SK-N-SH treated with all-trans-retinoic acid at 6 μM for 48 hours (cell line): ENCODE results near the gene ITGA8.

Experiments used
- ATAC-seq: fragments of 200-7000 bp; cut with Tn5 transposase; 3 replicates; pipeline ENCODE4 v1.9.1; 2020; ENCODE audit warnings: mild to moderate bottlenecking, moderate library complexity
- ARNTL ChIP-seq: fragments of 450-650 bp; formaldehyde crosslinking; IDR thresholded peaks from 2 replicates; pipeline ENCODE4 v1.5.0; 2020; ENCODE audit warnings: low read depth, mild to moderate bottlenecking, moderate library complexity, borderline replicate concordance
- BACH2 ChIP-seq: fragments of 250-450 bp; sonication (Bioruptor Pico); IDR thresholded peaks from 2 replicates; pipeline ENCODE4 v1.9.0; 2021; ENCODE audit warnings: mild to moderate bottlenecking, borderline replicate concordance
- CREB5 ChIP-seq: fragments of 250-450 bp; sonication (Bioruptor Pico); IDR thresholded peaks from 2 replicates; pipeline ENCODE4 v1.5.1; 2020; ENCODE audit warnings: low read depth, mild to moderate bottlenecking, moderate library complexity
- CSDC2 ChIP-seq: fragments of 250-450 bp; sonication (Bioruptor Pico); IDR thresholded peaks from 2 replicates; pipeline ENCODE4 v1.5.0; 2020; ENCODE audit warnings: mild to moderate bottlenecking, moderate library complexity
- CSRNP3 ChIP-seq: fragments of 250-450 bp; sonication (Bioruptor Pico); IDR thresholded peaks from 2 replicates; pipeline ENCODE4 v1.5.1; 2021; ENCODE audit warnings: mild to moderate bottlenecking, moderate library complexity
- ESRRG ChIP-seq: fragments of 250-450 bp; sonication (Bioruptor Pico); IDR thresholded peaks from 2 replicates; pipeline ENCODE4 v1.6.1; 2021; ENCODE audit warnings: mild to moderate bottlenecking
- GLIS3 ChIP-seq: fragments of 250-450 bp; sonication (Bioruptor Pico); IDR thresholded peaks from 2 replicates; pipeline ENCODE4 v1.5.0; 2020; ENCODE audit warnings: mild to moderate bottlenecking, moderate library complexity
- ISL1 ChIP-seq: fragments of 250-450 bp; sonication (Bioruptor Pico); IDR thresholded peaks from 2 replicates; pipeline ENCODE4 v2.1.2; 2022; ENCODE audit warnings: mild to moderate bottlenecking, moderate library complexity
- OSR1 ChIP-seq: fragments of 250-450 bp; sonication (Bioruptor Pico); IDR thresholded peaks from 2 replicates; pipeline ENCODE4 v1.8.0; 2022; ENCODE audit warnings: moderate library complexity, mild to moderate bottlenecking, inconsistent platforms
- PPARA ChIP-seq: fragments of 250-450 bp; sonication (Bioruptor Pico); IDR thresholded peaks from 2 replicates; pipeline ENCODE4 v1.5.0; 2020; ENCODE audit warnings: mild to moderate bottlenecking, borderline replicate concordance
- RARB ChIP-seq: fragments of 250-450 bp; sonication (Bioruptor Pico); IDR thresholded peaks from 2 replicates; pipeline ENCODE4 v1.8.0; 2021; ENCODE audit warnings: mild to moderate bottlenecking, moderate library complexity
- SNAI2 ChIP-seq: fragments of 250-450 bp; sonication (Bioruptor Pico); IDR thresholded peaks from 2 replicates; pipeline ENCODE4 v1.5.0; 2020; ENCODE audit warnings: mild to moderate bottlenecking, moderate library complexity
- TCF4 ChIP-seq: fragments of 250-450 bp; sonication (Bioruptor Pico); IDR thresholded peaks from 2 replicates; pipeline ENCODE4 v1.8.0; 2021; ENCODE audit warnings: mild to moderate bottlenecking, moderate library complexity, borderline replicate concordance
- TOX ChIP-seq: fragments of 250-450 bp; sonication (Bioruptor Pico); IDR thresholded peaks from 2 replicates; pipeline ENCODE4 v1.8.0; 2021; ENCODE audit warnings: mild to moderate bottlenecking, moderate library complexity, borderline replicate concordance
- ZC3H10 ChIP-seq: fragments of 250-450 bp; sonication (Bioruptor Pico); IDR thresholded peaks from 2 replicates; pipeline ENCODE4 v1.5.1; 2021; ENCODE audit warnings: mild to moderate bottlenecking, moderate library complexity
- ZFP30 ChIP-seq: fragments of 450-650 bp; formaldehyde crosslinking; IDR thresholded peaks from 2 replicates; pipeline ENCODE4 v1.5.0; 2022; ENCODE audit warnings: mild to moderate bottlenecking, moderate library complexity
- ZNF565 ChIP-seq: fragments of 450-650 bp; formaldehyde crosslinking; conservative IDR thresholded peaks from 2 replicates; pipeline ENCODE4 v1.5.0; 2020; ENCODE audit warnings: low read depth, mild to moderate bottlenecking, moderate library complexity
- ZNF70 ChIP-seq: fragments of 450-650 bp; formaldehyde crosslinking; IDR thresholded peaks from 2 replicates; pipeline ENCODE4 v1.5.0; 2020; ENCODE audit warnings: mild to moderate bottlenecking, moderate library complexity
- ZNF8 ChIP-seq: fragments of 450-650 bp; formaldehyde crosslinking; IDR thresholded peaks from 2 replicates; pipeline ENCODE4 v1.5.0; 2020; ENCODE audit warnings: mild to moderate bottlenecking, moderate library complexity
- TF ChIP-seq, protein P1 (sequence below): fragments of 250-450 bp; sonication (Bioruptor Pico); IDR thresholded peaks from 2 replicates; pipeline ENCODE4 v1.5.0; 2020; ENCODE audit warnings: mild to moderate bottlenecking, moderate library complexity

Gene ITGA8

DNA sequence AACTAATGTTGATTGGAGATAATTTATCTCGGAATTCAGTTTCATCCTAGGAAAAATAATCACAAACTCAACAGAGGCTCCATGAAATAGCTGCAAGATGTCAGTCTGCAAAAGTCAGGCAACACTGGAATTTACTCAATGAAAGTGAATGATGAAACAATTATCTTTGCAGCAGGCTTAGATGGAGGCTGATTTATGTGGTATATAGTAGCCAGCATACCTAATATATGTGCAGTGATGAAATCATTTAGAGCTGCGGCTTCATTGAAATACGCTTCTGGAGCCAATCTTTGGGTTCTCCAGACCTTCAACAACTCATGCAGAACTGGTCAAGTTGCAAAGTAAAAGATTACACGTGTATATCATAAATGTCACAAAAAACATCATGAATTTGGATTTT lies 113.3 kb downstream of the ITGA8 start:
- TF ChIP-seq OSR1, result no peak
- no peak for TF ChIP-seq CSDC2 (CRISPR knock-in tag)
- no peak for TF ChIP-seq SNAI2 (CRISPR knock-in tag)
- no peak for ATAC-seq

DNA sequence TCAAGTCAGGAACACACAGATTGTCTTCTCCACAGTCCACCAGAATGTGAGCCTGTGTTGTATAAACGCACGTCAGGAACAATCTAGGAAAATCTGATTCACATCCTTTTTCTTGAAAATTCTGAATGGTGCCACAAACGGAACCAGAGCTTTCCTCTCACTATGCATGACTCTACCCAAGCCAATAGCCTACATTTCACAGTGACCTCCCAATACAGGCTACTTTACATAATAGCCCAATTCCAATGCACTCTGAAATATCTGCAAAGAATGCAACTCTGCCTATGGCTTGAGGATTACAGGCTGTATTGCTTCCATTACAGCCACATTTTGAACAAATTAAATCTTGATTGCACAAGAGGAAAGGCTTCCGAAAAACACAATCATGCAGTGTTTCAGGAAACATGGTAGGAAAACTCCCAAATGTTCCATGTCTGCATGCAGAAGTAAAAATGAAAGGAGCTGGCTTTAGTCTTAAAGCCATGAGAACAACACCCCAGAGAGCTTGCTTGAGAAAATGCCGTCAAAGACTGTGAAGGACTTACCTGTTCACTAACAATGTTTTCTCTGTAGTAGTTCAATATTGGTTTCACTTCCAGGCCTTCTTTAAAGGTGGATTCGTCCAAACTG lies 113.9 kb downstream of the ITGA8 start:
- TF ChIP-seq ZNF8 (CRISPR knock-in tag), result no peak
- TF ChIP-seq ZFP30, result no peak
- no peak for TF ChIP-seq ZC3H10 (CRISPR knock-in tag)
- TF ChIP-seq CSRNP3 (CRISPR knock-in tag), result no peak
- TF ChIP-seq ARNTL (CRISPR knock-in tag), result no peak
- no peak for TF ChIP-seq RARB (CRISPR knock-in tag)
- TF ChIP-seq ESRRG (CRISPR knock-in tag), result no peak
- TF ChIP-seq SNAI2 (CRISPR knock-in tag), result no peak
- no peak for TF ChIP-seq GLIS3 (CRISPR knock-in tag)
- TF ChIP-seq TCF4 (CRISPR knock-in tag), result no peak
- no peak for TF ChIP-seq BACH2
- no peak for TF ChIP-seq OSR1
- no peak for TF ChIP-seq ZNF70 (CRISPR knock-in tag)
- TF ChIP-seq CSDC2 (CRISPR knock-in tag), result no peak
- TF ChIP-seq, protein P1, sequence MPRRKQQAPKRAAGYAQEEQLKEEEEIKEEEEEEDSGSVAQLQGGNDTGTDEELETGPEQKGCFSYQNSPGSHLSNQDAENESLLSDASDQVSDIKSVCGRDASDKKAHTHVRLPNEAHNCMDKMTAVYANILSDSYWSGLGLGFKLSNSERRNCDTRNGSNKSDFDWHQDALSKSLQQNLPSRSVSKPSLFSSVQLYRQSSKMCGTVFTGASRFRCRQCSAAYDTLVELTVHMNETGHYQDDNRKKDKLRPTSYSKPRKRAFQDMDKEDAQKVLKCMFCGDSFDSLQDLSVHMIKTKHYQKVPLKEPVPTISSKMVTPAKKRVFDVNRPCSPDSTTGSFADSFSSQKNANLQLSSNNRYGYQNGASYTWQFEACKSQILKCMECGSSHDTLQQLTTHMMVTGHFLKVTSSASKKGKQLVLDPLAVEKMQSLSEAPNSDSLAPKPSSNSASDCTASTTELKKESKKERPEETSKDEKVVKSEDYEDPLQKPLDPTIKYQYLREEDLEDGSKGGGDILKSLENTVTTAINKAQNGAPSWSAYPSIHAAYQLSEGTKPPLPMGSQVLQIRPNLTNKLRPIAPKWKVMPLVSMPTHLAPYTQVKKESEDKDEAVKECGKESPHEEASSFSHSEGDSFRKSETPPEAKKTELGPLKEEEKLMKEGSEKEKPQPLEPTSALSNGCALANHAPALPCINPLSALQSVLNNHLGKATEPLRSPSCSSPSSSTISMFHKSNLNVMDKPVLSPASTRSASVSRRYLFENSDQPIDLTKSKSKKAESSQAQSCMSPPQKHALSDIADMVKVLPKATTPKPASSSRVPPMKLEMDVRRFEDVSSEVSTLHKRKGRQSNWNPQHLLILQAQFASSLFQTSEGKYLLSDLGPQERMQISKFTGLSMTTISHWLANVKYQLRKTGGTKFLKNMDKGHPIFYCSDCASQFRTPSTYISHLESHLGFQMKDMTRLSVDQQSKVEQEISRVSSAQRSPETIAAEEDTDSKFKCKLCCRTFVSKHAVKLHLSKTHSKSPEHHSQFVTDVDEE, result no peak
- TF ChIP-seq, all 23 proteins: peak for 0
- ATAC-seq, result no peak

- no peak for TF ChIP-seq SNAI2 (CRISPR knock-in tag)
- TF ChIP-seq CSDC2 (CRISPR knock-in tag), result no peak
- no peak for TF ChIP-seq TOX
- TF ChIP-seq PPARA (CRISPR knock-in tag), result no peak
- no peak for TF ChIP-seq ISL1 (CRISPR knock-in tag)
- no peak for TF ChIP-seq ESRRG (CRISPR knock-in tag)
- no peak for TF ChIP-seq GLIS3 (CRISPR knock-in tag)
- ATAC-seq, result no peak
Observed at GRCh38 chr10:15603446-15604011, 116.2 kb downstream of the ITGA8 start.

DNA sequence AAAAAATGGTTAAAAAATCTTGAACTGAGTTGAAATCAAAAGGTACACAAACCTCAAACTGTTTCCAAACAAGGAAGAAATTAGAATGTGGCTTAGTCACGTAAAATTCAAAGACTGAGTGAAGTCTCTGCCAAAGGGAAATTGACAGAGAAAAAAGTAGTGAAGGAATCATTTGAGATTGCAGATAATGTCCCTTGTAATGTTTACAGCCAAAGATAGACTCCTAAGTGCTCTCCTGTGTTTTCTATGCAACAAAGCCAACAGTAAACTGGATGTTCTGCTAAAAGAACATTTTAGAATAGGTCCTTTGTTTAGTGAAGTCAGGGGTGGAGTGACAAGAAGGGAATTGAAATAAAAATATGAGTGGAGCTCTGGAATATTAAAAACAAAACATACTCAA lies 117.9 kb downstream of the ITGA8 start:
- TF ChIP-seq ZNF565, result no peak
- no peak for TF ChIP-seq SNAI2 (CRISPR knock-in tag)
- no peak for TF ChIP-seq ZFP30
- no peak for TF ChIP-seq RARB (CRISPR knock-in tag)
- TF ChIP-seq TCF4 (CRISPR knock-in tag), result no peak
- TF ChIP-seq, protein P1, result no peak
- TF ChIP-seq ESRRG (CRISPR knock-in tag), result no peak
- TF ChIP-seq ZNF70 (CRISPR knock-in tag), result no peak
- no peak for ATAC-seq

- no peak for ATAC-seq
Observed at GRCh38 chr10:15595260-15595659, 124.5 kb downstream of the ITGA8 start.

More at GRCh38 chr10:15595260-15595659, 124.5 kb downstream of the ITGA8 start:
- TF ChIP-seq ZFP30 (no peak), TOX (no peak), ZNF70 (CRISPR knock-in tag) (no peak), CREB5 (CRISPR knock-in tag) (no peak)
